ENCODE results near the gene TERT.
"Not testable (repeated sequence)": the region's sequence is repeated elsewhere in the genome, so short reads cannot be mapped to it uniquely, and the experiment has no call there.

TERT gene

GRCh38 chr5:1278656-1279442 is 16.0 kb downstream of the TERT start:
- DNase-seq = no peak
- H3K9me3 ChIP-seq (ENCODE audit: control insufficient read depth, low read length) = no peaks in the 10 kb centered on the region
- H3K36me3 ChIP-seq (ENCODE audit: control insufficient read depth, insufficient read depth, low read length) = no peaks in the 10 kb centered on the region

GRCh38 chr5:1278216-1278615 is 16.7 kb downstream of the TERT start:
- no peaks in the 10 kb centered on the region for H3K4me1 ChIP-seq (ENCODE audit: control insufficient read depth, insufficient read depth, low read length, poor library complexity, severe bottlenecking)
- no peak for DNase-seq
- no peak overlapping the region for H3K4me3 ChIP-seq (ENCODE audit: insufficient read depth, low read depth, low read length, poor library complexity, severe bottlenecking)
- H3K27ac ChIP-seq (ENCODE audit: insufficient read depth, low read length, poor library complexity, severe bottlenecking) = no peak overlapping the region
- no peaks in the 10 kb centered on the region for H3K27me3 ChIP-seq (replicated peaks; ENCODE audit: control insufficient read depth, insufficient read depth, low read length, poor library complexity, severe bottlenecking)
- no peaks in the 10 kb centered on the region for H3K36me3 ChIP-seq (ENCODE audit: control insufficient read depth, insufficient read depth, low read length)
- no peaks in the 10 kb centered on the region for H3K9me3 ChIP-seq (ENCODE audit: control insufficient read depth, low read length)

More at GRCh38 chr5:1278656-1279442, 16.0 kb downstream of the TERT start:
- no peak overlapping the region for H3K27ac ChIP-seq (ENCODE audit: insufficient read depth, low read length, poor library complexity, severe bottlenecking)
- H3K4me1 ChIP-seq (ENCODE audit: control insufficient read depth, insufficient read depth, low read length, poor library complexity, severe bottlenecking) = no peaks in the 10 kb centered on the region
- no peaks in the 10 kb centered on the region for H3K27me3 ChIP-seq (replicated peaks; ENCODE audit: control insufficient read depth, insufficient read depth, low read length, poor library complexity, severe bottlenecking)
- H3K4me3 ChIP-seq (ENCODE audit: insufficient read depth, low read depth, low read length, poor library complexity, severe bottlenecking) = no peak overlapping the region

GRCh38 chr5:1277781-1278180 is 17.1 kb downstream of the TERT start:
- no peaks in the 10 kb centered on the region for H3K27me3 ChIP-seq (replicated peaks; ENCODE audit: control insufficient read depth, insufficient read depth, low read length, poor library complexity, severe bottlenecking)
- no peaks in the 10 kb centered on the region for H3K9me3 ChIP-seq (ENCODE audit: control insufficient read depth, low read length)
- no peaks in the 10 kb centered on the region for H3K4me1 ChIP-seq (ENCODE audit: control insufficient read depth, insufficient read depth, low read length, poor library complexity, severe bottlenecking)
- no peak for DNase-seq
- H3K27ac ChIP-seq (ENCODE audit: insufficient read depth, low read length, poor library complexity, severe bottlenecking) = no peak overlapping the region
- H3K4me3 ChIP-seq (ENCODE audit: insufficient read depth, low read depth, low read length, poor library complexity, severe bottlenecking) = no peak overlapping the region
- no peaks in the 10 kb centered on the region for H3K36me3 ChIP-seq (ENCODE audit: control insufficient read depth, insufficient read depth, low read length)

GRCh38 chr5:1277331-1277730 is 17.5 kb downstream of the TERT start:
- Histone ChIP-seq H3K4me3 (ENCODE audit: insufficient read depth, low read depth, low read length, poor library complexity, severe bottlenecking) (no peak overlapping the region), H3K27ac (ENCODE audit: insufficient read depth, low read length, poor library complexity, severe bottlenecking) (no peak overlapping the region), H3K36me3 (ENCODE audit: control insufficient read depth, insufficient read depth, low read length) (no peaks in the 10 kb centered on the region), H3K27me3 (replicated peaks; ENCODE audit: control insufficient read depth, insufficient read depth, low read length, poor library complexity, severe bottlenecking) (no peaks in the 10 kb centered on the region), H3K9me3 (ENCODE audit: control insufficient read depth, low read length) (no peaks in the 10 kb centered on the region), H3K4me1 (ENCODE audit: control insufficient read depth, insufficient read depth, low read length, poor library complexity, severe bottlenecking) (no peaks in the 10 kb centered on the region)
- DNase-seq = no peak

GRCh38 chr5:1276930-1277329 is 17.9 kb downstream of the TERT start:
- H3K4me1 ChIP-seq (ENCODE audit: control insufficient read depth, insufficient read depth, low read length, poor library complexity, severe bottlenecking) = no peaks in the 10 kb centered on the region
- no peaks in the 10 kb centered on the region for H3K27me3 ChIP-seq (replicated peaks; ENCODE audit: control insufficient read depth, insufficient read depth, low read length, poor library complexity, severe bottlenecking)
- no peak for DNase-seq
- H3K36me3 ChIP-seq (ENCODE audit: control insufficient read depth, insufficient read depth, low read length) = no peaks in the 10 kb centered on the region
- no peaks in the 10 kb centered on the region for H3K9me3 ChIP-seq (ENCODE audit: control insufficient read depth, low read length)
- H3K4me3 ChIP-seq (ENCODE audit: insufficient read depth, low read depth, low read length, poor library complexity, severe bottlenecking) = no peak overlapping the region
- H3K27ac ChIP-seq (ENCODE audit: insufficient read depth, low read length, poor library complexity, severe bottlenecking) = no peak overlapping the region

GRCh38 chr5:1275397-1276391 is 19.2 kb downstream of the TERT start:
- not testable (repeated sequence) for H3K27me3 ChIP-seq (replicated peaks; ENCODE audit: control insufficient read depth, insufficient read depth, low read length, poor library complexity, severe bottlenecking); H3K27ac ChIP-seq (ENCODE audit: insufficient read depth, low read length, poor library complexity, severe bottlenecking); H3K9me3 ChIP-seq (ENCODE audit: control insufficient read depth, low read length); H3K4me3 ChIP-seq (ENCODE audit: insufficient read depth, low read depth, low read length, poor library complexity, severe bottlenecking); DNase-seq; H3K36me3 ChIP-seq (ENCODE audit: control insufficient read depth, insufficient read depth, low read length); H3K4me1 ChIP-seq (ENCODE audit: control insufficient read depth, insufficient read depth, low read length, poor library complexity, severe bottlenecking)

GRCh38 chr5:1274471-1274870 is 20.4 kb downstream of the TERT start:
- H3K9me3 ChIP-seq (ENCODE audit: control insufficient read depth, low read length) = no peaks in the 10 kb centered on the region

GRCh38 chr5:1273745-1274144 is 21.1 kb downstream of the TERT start:
- no peaks in the 10 kb centered on the region for H3K9me3 ChIP-seq (ENCODE audit: control insufficient read depth, low read length)

More at GRCh38 chr5:1274471-1274870, 20.4 kb downstream of the TERT start:
- Histone ChIP-seq H3K27ac (ENCODE audit: insufficient read depth, low read length, poor library complexity, severe bottlenecking) (no peak overlapping the region), H3K27me3 (replicated peaks; ENCODE audit: control insufficient read depth, insufficient read depth, low read length, poor library complexity, severe bottlenecking) (no peaks in the 10 kb centered on the region), H3K4me3 (ENCODE audit: insufficient read depth, low read depth, low read length, poor library complexity, severe bottlenecking) (no peak overlapping the region), H3K36me3 (ENCODE audit: control insufficient read depth, insufficient read depth, low read length) (no peaks in the 10 kb centered on the region), H3K4me1 (ENCODE audit: control insufficient read depth, insufficient read depth, low read length, poor library complexity, severe bottlenecking) (no peaks in the 10 kb centered on the region)
- no peak for DNase-seq

GRCh38 chr5:1272201-1272600 is 22.7 kb downstream of the TERT start:
- Histone ChIP-seq H3K4me3 (ENCODE audit: insufficient read depth, low read depth, low read length, poor library complexity, severe bottlenecking) (no peak overlapping the region), H3K27me3 (replicated peaks; ENCODE audit: control insufficient read depth, insufficient read depth, low read length, poor library complexity, severe bottlenecking) (no peaks in the 10 kb centered on the region), H3K36me3 (ENCODE audit: control insufficient read depth, insufficient read depth, low read length) (no peaks in the 10 kb centered on the region), H3K27ac (ENCODE audit: insufficient read depth, low read length, poor library complexity, severe bottlenecking) (no peak overlapping the region), H3K9me3 (ENCODE audit: control insufficient read depth, low read length) (no peaks in the 10 kb centered on the region), H3K4me1 (ENCODE audit: control insufficient read depth, insufficient read depth, low read length, poor library complexity, severe bottlenecking) (peaks cover 9% of the 10 kb centered on the region)
- DNase-seq = no peak

More at GRCh38 chr5:1273745-1274144, 21.1 kb downstream of the TERT start:
- Histone ChIP-seq H3K36me3 (ENCODE audit: control insufficient read depth, insufficient read depth, low read length) (no peaks in the 10 kb centered on the region), H3K27ac (ENCODE audit: insufficient read depth, low read length, poor library complexity, severe bottlenecking) (no peak overlapping the region), H3K27me3 (replicated peaks; ENCODE audit: control insufficient read depth, insufficient read depth, low read length, poor library complexity, severe bottlenecking) (no peaks in the 10 kb centered on the region), H3K4me3 (ENCODE audit: insufficient read depth, low read depth, low read length, poor library complexity, severe bottlenecking) (no peak overlapping the region), H3K4me1 (ENCODE audit: control insufficient read depth, insufficient read depth, low read length, poor library complexity, severe bottlenecking) (peaks cover 4% of the 10 kb centered on the region)
- DNase-seq = no peak

All from effector memory CD4-positive, alpha-beta T cell (primary cell).